Neural cell (in vitro differentiated cells): Measurements from ENCODE around the gene ADAMTS19.

ENCODE experiments used
- EP300 ChIP-seq: fragments of 450-650 bp; conservative IDR thresholded peaks from 2 replicates; pipeline ENCODE4 v1.6.1; 2014; ENCODE audit warnings: antibody characterized with exemption, mild to moderate bottlenecking, moderate library complexity; ENCODE audit not compliant: poor library complexity, severe bottlenecking
- POLR2AphosphoS5 ChIP-seq: IDR thresholded peaks from 2 replicates; pipeline ENCODE4 v1.6.1; 2012
- TAF1 ChIP-seq: IDR thresholded peaks from 2 replicates; pipeline ENCODE4 v1.6.1; 2012; ENCODE audit warnings: low read depth
- TF ChIP-seq, protein P1 (sequence below): fragments of 450-650 bp; IDR thresholded peaks from 2 replicates; pipeline ENCODE4 v1.5.1; 2014; ENCODE audit warnings: antibody characterized with exemption, mild to moderate bottlenecking, moderate library complexity; ENCODE audit not compliant: poor library complexity, severe bottlenecking

DNA sequence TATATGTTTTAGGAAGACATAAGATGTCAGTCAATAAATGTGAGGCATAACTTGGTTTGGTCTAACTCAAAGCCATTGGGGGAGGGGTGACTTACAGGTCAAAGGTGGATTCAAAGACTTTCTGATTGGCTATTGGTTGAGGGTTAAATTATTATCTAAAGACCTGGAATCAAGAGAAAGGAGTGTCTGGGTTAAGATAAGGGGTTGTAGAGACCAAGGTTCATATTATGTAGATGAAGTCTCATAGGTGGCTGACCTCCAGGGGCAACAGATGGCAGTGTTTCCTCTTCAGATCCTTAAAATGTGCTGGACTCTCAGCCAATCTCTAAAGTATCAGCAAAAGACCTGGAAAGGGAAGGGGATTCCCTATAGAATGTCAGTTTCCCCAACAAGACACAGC is 236.5 kb downstream of the ADAMTS19 start:
- TF ChIP-seq EP300: no peak
- no peak for TF ChIP-seq POLR2AphosphoS5
- no peak for TF ChIP-seq TAF1
- TF ChIP-seq, protein P1, sequence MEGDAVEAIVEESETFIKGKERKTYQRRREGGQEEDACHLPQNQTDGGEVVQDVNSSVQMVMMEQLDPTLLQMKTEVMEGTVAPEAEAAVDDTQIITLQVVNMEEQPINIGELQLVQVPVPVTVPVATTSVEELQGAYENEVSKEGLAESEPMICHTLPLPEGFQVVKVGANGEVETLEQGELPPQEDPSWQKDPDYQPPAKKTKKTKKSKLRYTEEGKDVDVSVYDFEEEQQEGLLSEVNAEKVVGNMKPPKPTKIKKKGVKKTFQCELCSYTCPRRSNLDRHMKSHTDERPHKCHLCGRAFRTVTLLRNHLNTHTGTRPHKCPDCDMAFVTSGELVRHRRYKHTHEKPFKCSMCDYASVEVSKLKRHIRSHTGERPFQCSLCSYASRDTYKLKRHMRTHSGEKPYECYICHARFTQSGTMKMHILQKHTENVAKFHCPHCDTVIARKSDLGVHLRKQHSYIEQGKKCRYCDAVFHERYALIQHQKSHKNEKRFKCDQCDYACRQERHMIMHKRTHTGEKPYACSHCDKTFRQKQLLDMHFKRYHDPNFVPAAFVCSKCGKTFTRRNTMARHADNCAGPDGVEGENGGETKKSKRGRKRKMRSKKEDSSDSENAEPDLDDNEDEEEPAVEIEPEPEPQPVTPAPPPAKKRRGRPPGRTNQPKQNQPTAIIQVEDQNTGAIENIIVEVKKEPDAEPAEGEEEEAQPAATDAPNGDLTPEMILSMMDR: no peak
